GM12878 (cell line): Measurements from ENCODE around the gene SAYSD1. TPM values are rescaled to one million over a fixed set of nuclear protein-coding genes. Genes with fewer than 3 reads are reported as not detected.

Experiments
- ATAC-seq: fragments of 200-7000 bp; cut with Tn5 transposase; 3 replicates; pipeline ENCODE4 v1.9.1; 2020; ENCODE audit warnings: mild to moderate bottlenecking, moderate library complexity
- BruUV-seq: library from RNA; stranded (reverse); fragments of 400-500 nt; replicated peaks from 2 replicates; lab custom pipeline; 2021; lab: Mats Ljungman, UMichigan
- CTCF ChIA-PET: fragments of 300-600 bp; sonication (Branson Sonifier 250); formaldehyde crosslinking; extraction: SDS; loops from one replicate; lab custom pipeline; 2021; ENCODE audit warnings: inconsistent platforms; lab: Yijun Ruan, JAX
- POLR2A ChIA-PET: fragments of 350-600 bp; formaldehyde crosslinking; extraction: SDS; loops from one replicate; lab custom pipeline; 2021; ENCODE audit warnings: inconsistent platforms; lab: Charles Lee
- RAD21 ChIA-PET: fragments of 300-600 bp; sonication (Branson Sonifier 250); formaldehyde crosslinking; loops from one replicate; lab custom pipeline; 2023; ENCODE audit warnings: antibody characterized with exemption; ENCODE audit not compliant: unreplicated experiment; lab: Charles Lee
- SMC1A ChIA-PET: fragments of 300-600 bp; sonication (Branson Sonifier 250); formaldehyde crosslinking; loops from one replicate; lab custom pipeline; 2023; ENCODE audit not compliant: unreplicated experiment, uncharacterized antibody; lab: Charles Lee
- DNase-seq: peaks from one replicate; pipeline ENCODE4 v3.0.0-alpha.2; 2011; ENCODE audit warnings: low read depth, low spot score
- FAIRE-seq: peaks from 3 replicates; lab custom pipeline; 2011; peaks lifted over from hg19 to GRCh38; lab: Jason Lieb, UNC
- H2AFZ ChIP-seq: 2 replicates; pipeline ENCODE4 v1.6.0; 2011; ENCODE audit warnings: low read depth, low read length, control low read depth; ENCODE audit not compliant: control insufficient read depth
- H3K27ac ChIP-seq: 2 replicates; pipeline ENCODE4 v1.5.1; 2011; ENCODE audit warnings: control low read depth; ENCODE audit not compliant: control insufficient read depth, insufficient read depth
- H3K27me3 ChIP-seq, 2 experiments: replicated peaks in 1 of 2; 2 replicates each; pipeline versions ENCODE4 v1.6.0 to v1.6.1; 2011; ENCODE audit warnings: low read length in 1 of 2; ENCODE audit not compliant: control insufficient read depth in 2 of 2, insufficient read depth in 2 of 2
- H3K36me3 ChIP-seq, 2 experiments: 2 replicates each; pipeline ENCODE4 v1.5.1; 2011; ENCODE audit warnings: low read length in 1 of 2; ENCODE audit not compliant: control insufficient read depth in 2 of 2, insufficient read depth in 2 of 2
- H3K4me1 ChIP-seq: 2 replicates; pipeline ENCODE4 v1.6.1; 2011; ENCODE audit warnings: mild to moderate bottlenecking, low read length, moderate library complexity, mixed read lengths; ENCODE audit not compliant: control insufficient read depth, insufficient read depth
- H3K4me2 ChIP-seq: 2 replicates; pipeline ENCODE4 v1.6.0; 2011; ENCODE audit warnings: control low read depth; ENCODE audit not compliant: control insufficient read depth, insufficient read depth
- H3K4me3 ChIP-seq: fragments of 200-600 bp; sonication (generic); 2 replicates; pipeline ENCODE4 v1.5.1; 2016
- H3K79me2 ChIP-seq: 2 replicates; pipeline ENCODE4 v1.6.0; 2011; ENCODE audit warnings: low read length; ENCODE audit not compliant: control insufficient read depth, insufficient read depth
- H3K9ac ChIP-seq: 2 replicates; pipeline ENCODE4 v1.8.0; 2011; ENCODE audit warnings: low read length, control low read depth, mixed read lengths; ENCODE audit not compliant: control insufficient read depth, insufficient read depth
- H3K9me3 ChIP-seq: replicated peaks from 3 replicates; pipeline ENCODE4 v1.5.1; 2011; ENCODE audit warnings: mild to moderate bottlenecking, low read length; ENCODE audit not compliant: control insufficient read depth, insufficient read depth
- H4K20me1 ChIP-seq: 2 replicates; pipeline ENCODE4 v1.6.0; 2011; ENCODE audit not compliant: control insufficient read depth, insufficient read depth
- ASH2L ChIP-seq: fragments of 300-600, 200-600 bp; sonication (generic); IDR thresholded peaks from 2 replicates; pipeline ENCODE4 v1.6.1; 2017; ENCODE audit warnings: low read depth, mild to moderate bottlenecking, borderline replicate concordance
- EED ChIP-seq: sonication (generic); IDR thresholded peaks from 2 replicates; pipeline ENCODE4 v1.6.1; 2016; ENCODE audit warnings: antibody characterized with exemption, low read depth
- HCFC1 ChIP-seq: fragments of 150-350 bp; IDR thresholded peaks from 2 replicates; pipeline ENCODE4 v1.6.1; 2014; ENCODE audit warnings: low read length
- NBN ChIP-seq: fragments of 450-650 bp; IDR thresholded peaks from 2 replicates; pipeline ENCODE4 v1.6.1; 2016
- POU2F2 ChIP-seq: IDR thresholded peaks from 3 replicates; pipeline ENCODE4 v1.6.1; 2011; ENCODE audit warnings: low read depth, mild to moderate bottlenecking, low read length, borderline replicate concordance
- RELB ChIP-seq: fragments of 450-650 bp; IDR thresholded peaks from 2 replicates; pipeline ENCODE4 v1.6.1; 2017; ENCODE audit warnings: low read depth, mild to moderate bottlenecking, moderate library complexity
- RUNX3 ChIP-seq: IDR thresholded peaks from 2 replicates; pipeline ENCODE4 v1.6.1; 2012; ENCODE audit warnings: low read length, inconsistent platforms
- SREBF2 ChIP-seq: IDR thresholded peaks from 2 replicates; pipeline ENCODE4 v1.6.1; 2012; ENCODE audit warnings: mild to moderate bottlenecking, low read length
- TCF3 ChIP-seq: IDR thresholded peaks from 2 replicates; pipeline ENCODE4 v1.6.1; 2012; ENCODE audit warnings: low read depth, mild to moderate bottlenecking, low read length, borderline replicate concordance; ENCODE audit not compliant: insufficient read depth
- ZBTB4 ChIP-seq: fragments of 450-650 bp; formaldehyde crosslinking; IDR thresholded peaks from 2 replicates; pipeline ENCODE4 v1.4.0; 2022; ENCODE audit warnings: mild to moderate bottlenecking, moderate library complexity
- WGBS: methylation state at CpG from one replicate; pipeline ENCODE4 v1.1.6; 2016; ENCODE audit warnings: low lambda C conversion rate; ENCODE audit not compliant: insufficient replicate concordance, insufficient coverage; ENCODE audit errors: missing lambda C conversion rate; 5-methylcytosine and 5-hydroxymethylcytosine counted together
- in situ Hi-C: fragments of 300-500 bp; cut with MboI; formaldehyde crosslinking; loops from 9 replicates; pipeline ENCODE4 v1.14.3; 2018; ENCODE audit warnings: mixed read lengths
- intact Hi-C: fragments of 100-400 bp; cut with micrococcal nuclease; formaldehyde crosslinking; loops from one replicate; pipeline ENCODE4 v1.14.2; 2022; ENCODE audit not compliant: unreplicated experiment
- polyA plus RNA-seq, 11 experiments: library from polyadenylated mRNA; depleted of rRNA in 4 of 11; unstranded in 6 of 11; stranded (reverse) in 5 of 11; fragments of >200 nt; fragmentation: Nextera tagmentation in 4 of 11; fragmentation: Illumina TruSeq in 1 of 11; extraction: Ambion mirVana in 4 of 11; extraction: Trizol in 1 of 11; gene quantifications; 1 replicate in 1 of 11; 2 replicates in 10 of 11; pipeline versions ENCODE4 v1.2.1 to v1.2.3, GENCODE V29; 2011 to 2016; ENCODE audit warnings: inconsistent platforms in 2 of 11, missing spikeins in 2 of 11, low read depth in 1 of 11
- total RNA-seq, 4 experiments: library from RNA; depleted of rRNA in 3 of 4; stranded (reverse); fragments of >200 nt in 3 of 4; fragmentation: Illumina TruSeq in 1 of 4; extraction: Trizol in 1 of 4; gene quantifications; 2 replicates each; pipeline versions ENCODE4 v1.2.1 to v1.2.3, GENCODE V29; 2013 to 2021

Gene SAYSD1
- total and polyA plus RNA-seq, 10 of the 15 experiments (the other 5 are each of a cell fraction or from before 2014, with no cell fraction given) = 1.5 to 7.3 (median 6.4) TPM

- ChIA-PET SMC1A (no interaction called here), POLR2A (no interaction called here), RAD21 (no interaction called here), CTCF (no interaction called here)
- no peak overlapping the region for H2AFZ ChIP-seq
- H3K27me3 ChIP-seq = peaks cover 0 to 4% of the 10 kb centered on the region in 2 experiments; a peak in 3 of 4 replicates
- no peak overlapping the region for H3K4me2 ChIP-seq
- in situ Hi-C loops (no loop called here), intact Hi-C loops (no loop called here)
- no peaks in the 10 kb centered on the region for H3K4me1 ChIP-seq
- FAIRE-seq (no peak), DNase-seq (no peak), ATAC-seq (no peak)
- H3K27ac ChIP-seq = no peak overlapping the region
- H3K79me2 ChIP-seq = no peaks in the 10 kb centered on the region
- H3K9ac ChIP-seq = no peak overlapping the region
- WGBS = 5% methylated on average over 11 of the region's 17 CpGs
- H3K36me3 ChIP-seq = no peaks in the 10 kb centered on the region
- H4K20me1 ChIP-seq = no peaks in the 10 kb centered on the region
- no TSS peak for BruUV-seq
- no peaks in the 10 kb centered on the region for H3K9me3 ChIP-seq
- no peak overlapping the region for H3K4me3 ChIP-seq
- TF ChIP-seq SREBF2 = no peak
- TF ChIP-seq, all 136 proteins: peak for 0
These were observed 57.5 kb downstream of the SAYSD1 start for GRCh38 chr6:39057251-39058155.

DNA sequence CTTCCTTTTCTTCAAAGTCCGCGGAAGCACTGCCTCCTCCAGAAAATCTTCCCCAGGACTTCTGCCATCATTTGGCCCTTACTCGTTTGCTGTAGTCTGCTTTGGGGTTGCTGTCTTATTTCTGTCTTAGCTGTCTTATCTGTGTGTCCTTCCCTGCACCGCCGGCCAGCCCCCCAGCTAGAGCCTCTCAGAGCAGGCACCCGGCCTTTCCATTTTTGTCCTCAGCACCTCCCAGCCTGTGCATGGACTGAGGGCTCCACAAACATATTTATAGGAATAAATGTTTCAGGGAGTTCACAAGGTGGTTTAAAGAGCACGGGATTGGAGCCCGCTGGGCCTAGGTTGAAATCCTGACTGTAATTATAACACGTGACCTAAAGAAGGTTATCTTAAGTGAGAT, 58.3 kb downstream of the SAYSD1 start:
- no peaks in the 10 kb centered on the region for H3K4me1 ChIP-seq
- no peaks in the 10 kb centered on the region for H4K20me1 ChIP-seq
- H2AFZ ChIP-seq = no peak overlapping the region
- H3K36me3 ChIP-seq = no peaks in the 10 kb centered on the region
- no peak for FAIRE-seq
- ATAC-seq = no peak
- intact Hi-C loops (no loop called here), in situ Hi-C loops (no loop called here)
- H3K4me2 ChIP-seq = no peak overlapping the region
- SMC1A ChIA-PET = no interaction called here
- no peak overlapping the region for H3K27ac ChIP-seq
- H3K9me3 ChIP-seq = no peaks in the 10 kb centered on the region
- POLR2A ChIA-PET = no interaction called here
- no peak overlapping the region for H3K9ac ChIP-seq
- CTCF ChIA-PET = no interaction called here
- no peaks in the 10 kb centered on the region for H3K79me2 ChIP-seq
- RAD21 ChIA-PET = no interaction called here
- BruUV-seq = no TSS peak
- WGBS = 51% methylated on average over 9 of the region's 9 CpGs
- no peak overlapping the region for H3K4me3 ChIP-seq
- H3K27me3 ChIP-seq = peaks cover 0 to 3% of the 10 kb centered on the region in 2 experiments; a peak in 3 of 4 replicates
- DNase-seq = no peak
- TF ChIP-seq NBN = no peak
- TF ChIP-seq ZBTB4 (CRISPR knock-in tag) = no peak
- TF ChIP-seq POU2F2 = no peak
- TF ChIP-seq RELB = no peak
- no peak for TF ChIP-seq EED
- no peak for TF ChIP-seq ASH2L
- TF ChIP-seq RUNX3 = no peak
- TF ChIP-seq HCFC1 = no peak
- no peak for TF ChIP-seq TCF3
